Esophagus squamous epithelium (tissue), 5 donors: ENCODE data around the gene AMH. TPM values are rescaled to one million over a fixed set of nuclear protein-coding genes. Genes with fewer than 3 reads are reported as not detected.

Experiments
- DNase-seq: peaks from one replicate; lab custom pipeline; 2025; lab: John Stamatoyannopoulos, UW
- H3K27ac ChIP-seq, 4 donors: fragments of 200-600 bp; sonication (generic); one replicate each; pipeline ENCODE4 v1.5.1; 2016 to 2019; ENCODE audit warnings: mild to moderate bottlenecking in 1 of 4
- H3K27me3 ChIP-seq, 4 donors: fragments of 200-600 bp; sonication (generic); 1 replicate in 3 of 4; 2 replicates in 1 of 4; pipeline versions ENCODE4 v1.5.1 to v1.6.0; 2017 to 2021; ENCODE audit warnings: antibody characterized with exemption in 1 of 4
- H3K36me3 ChIP-seq, 3 donors: fragments of 200-600 bp; sonication (generic); one replicate each; pipeline ENCODE4 v1.5.1; 2016 to 2019
- H3K4me1 ChIP-seq, 3 donors: fragments of 200-600 bp; sonication (generic); one replicate each; pipeline ENCODE4 v1.5.1; 2017 to 2019
- H3K4me3 ChIP-seq, 4 donors: fragments of 200-600 bp; sonication (generic); 1 replicate in 3 of 4; 2 replicates in 1 of 4; pipeline ENCODE4 v1.5.1; 2016 to 2019; ENCODE audit warnings: mild to moderate bottlenecking in 2 of 4, moderate library complexity in 1 of 4
- H3K9me3 ChIP-seq, 3 donors: fragments of 200-600 bp; sonication (generic); one replicate each; pipeline ENCODE4 v1.5.1; 2016 to 2019
- CTCF ChIP-seq, 6 experiments: fragments of 450-650 bp in 4 of 6; fragments of 200-600 bp in 2 of 6; sonication (generic) in 2 of 6; IDR thresholded peaks; one replicate each; pipeline ENCODE4 v1.5.1; 2016 to 2019; ENCODE audit warnings: antibody characterized with exemption in 6 of 6, mild to moderate bottlenecking in 4 of 6, moderate library complexity in 4 of 6
- POLR2A ChIP-seq, 4 donors: fragments of 450-650 bp; IDR thresholded peaks; one replicate each; pipeline ENCODE4 v1.6.1; 2017; ENCODE audit warnings: antibody characterized with exemption in 4 of 4, mild to moderate bottlenecking in 4 of 4, moderate library complexity in 3 of 4
- WGBS, 2 donors: methylation state at CpG; one replicate each; pipeline ENCODE4 v1.1.5; 2018; 5-methylcytosine and 5-hydroxymethylcytosine counted together
- intact Hi-C: fragments of 100-400 bp; cut with DNase I; formaldehyde crosslinking; loops from one replicate; pipeline ENCODE4 v1.15.0; 2022
- total RNA-seq, 4 donors: library from RNA; depleted of rRNA; stranded (reverse); fragments of >200 nt; gene quantifications; one replicate each; pipeline ENCODE4 v1.1.0, GENCODE V29; 2016
- donor health status: DM: yes; HTN: yes; CAD: no.

AMH gene
- total RNA-seq, 4 donors from 2014 or later = 0.76 to 1.1 (median 0.88) TPM; not detected in 1

GRCh38 chr19:2226051-2226839 is 22.9 kb upstream of the AMH start:
- H3K4me3 ChIP-seq = no peak overlapping the region
- no peaks in the 10 kb centered on the region for H3K9me3 ChIP-seq
- H3K4me1 ChIP-seq = peaks cover 0 to 35% (median 4%) of the 10 kb centered on the region in 3 donors
- 85 to 86% methylated on average over 13 to 15 of the region's 59 CpGs for WGBS, 2 donors
- DNase-seq = no peak
- no peak for TF ChIP-seq POLR2A (IDR thresholded peaks at IDR 0.05)
- no peak for TF ChIP-seq CTCF (IDR thresholded peaks at IDR 0.05)
- peaks cover 40 to 100% (median 61%) of the 10 kb centered on the region in 3 donors for H3K36me3 ChIP-seq
- no peak overlapping the region for H3K27ac ChIP-seq
- intact Hi-C loops = no loop called here
- no peaks in the 10 kb centered on the region for H3K27me3 ChIP-seq

- WGBS, 2 donors = 88 to 94% methylated on average over 3 to 45 of the region's 53 CpGs
- Histone ChIP-seq H3K9me3 (no peaks in the 10 kb centered on the region), H3K36me3 (peaks cover 40 to 100% (median 60%) of the 10 kb centered on the region in 3 donors), H3K4me3 (no peak overlapping the region), H3K4me1 (peaks cover 0 to 41% (median 4%) of the 10 kb centered on the region in 3 donors), H3K27me3 (no peaks in the 10 kb centered on the region), H3K27ac (peak overlapping the region in 2 of 4 donors; percentile 33 to 34)
- DNase-seq = no peak
- TF ChIP-seq CTCF (IDR thresholded peaks at IDR 0.05) = no peak
- no peak for TF ChIP-seq POLR2A (IDR thresholded peaks at IDR 0.05)
- intact Hi-C loops = no loop called here
Measured at GRCh38 chr19:2226840-2227360, 22.2 kb upstream of the AMH start.

GRCh38 chr19:2227415-2228156 is 21.5 kb upstream of the AMH start:
- H3K9me3 ChIP-seq = no peaks in the 10 kb centered on the region
- intact Hi-C loops = no loop called here
- H3K27ac ChIP-seq = peak overlapping the region in 3 of 4 donors; percentile 11 to 34 (median 33)
- peaks cover 35 to 100% (median 55%) of the 10 kb centered on the region in 3 donors for H3K36me3 ChIP-seq
- H3K27me3 ChIP-seq = no peaks in the 10 kb centered on the region
- DNase-seq = no peak
- H3K4me3 ChIP-seq = peak overlapping the region in 1 of 4 donors; percentile 21
- TF ChIP-seq POLR2A (IDR thresholded peaks at IDR 0.05) = no peak
- TF ChIP-seq CTCF (IDR thresholded peaks at IDR 0.05) = no peak
- H3K4me1 ChIP-seq = peaks cover 0 to 46% (median 4%) of the 10 kb centered on the region in 3 donors
- WGBS, 2 donors = 61 to 71% methylated on average over 15 to 38 of the region's 67 CpGs

- no peaks in the 10 kb centered on the region for H3K9me3 ChIP-seq
- DNase-seq = no peak
- 88 to 92% methylated on average over 12 to 27 of the region's 48 CpGs for WGBS, 2 donors
- H3K36me3 ChIP-seq = peaks cover 35 to 100% (median 55%) of the 10 kb centered on the region in 3 donors
- no peak for TF ChIP-seq CTCF (IDR thresholded peaks at IDR 0.05)
- TF ChIP-seq POLR2A (IDR thresholded peaks at IDR 0.05) = no peak
- peaks cover 0 to 54% (median 4%) of the 10 kb centered on the region in 3 donors for H3K4me1 ChIP-seq
- intact Hi-C loops = no loop called here
- no peaks in the 10 kb centered on the region for H3K27me3 ChIP-seq
- H3K27ac ChIP-seq = peak overlapping the region in 2 of 4 donors; percentile 11 to 34
- H3K4me3 ChIP-seq = no peak overlapping the region
Measured at GRCh38 chr19:2228157-2229030, 20.7 kb upstream of the AMH start.
